HepG2 (cell line): ENCODE measurements around the gene ARFGAP1. TPM values are rescaled to one million over a fixed set of nuclear protein-coding genes. Genes with fewer than 3 reads are reported as not detected.

Source experiments
- ATAC-seq: fragments of 200-7000 bp; cut with Tn5 transposase; 3 replicates; pipeline ENCODE4 v1.9.1; 2020; ENCODE audit warnings: mild to moderate bottlenecking, moderate library complexity
- BruUV-seq: library from RNA; stranded (reverse); fragments of 400-500 nt; replicated peaks from 2 replicates; lab custom pipeline; 2021; lab: Mats Ljungman, UMichigan
- CTCF ChIA-PET: fragments of 300-600 bp; formaldehyde crosslinking; extraction: SDS; loops from one replicate; lab custom pipeline; 2021; ENCODE audit warnings: low total read pairs, inconsistent platforms, low intra/inter-chr PET ratio; lab: Yijun Ruan, JAX
- POLR2A ChIA-PET: fragments of 350-600 bp; sonication (Branson Sonifier 250); formaldehyde crosslinking; loops from one replicate; lab custom pipeline; 2020; ENCODE audit warnings: antibody characterized with exemption, inconsistent platforms; lab: Yijun Ruan, JAX
- DNase-seq: peaks from one replicate; pipeline ENCODE4 v3.0.0-alpha.2; 2015; ENCODE audit warnings: low spot score
- FAIRE-seq: peaks from 3 replicates; lab custom pipeline; 2011; peaks lifted over from hg19 to GRCh38; lab: Jason Lieb, UNC
- H2AFZ ChIP-seq: one replicate; pipeline ENCODE4 v1.6.1; 2011; ENCODE audit warnings: low read length, inconsistent platforms
- H3K27ac ChIP-seq: fragments of 300-600 bp; 3 replicates; pipeline ENCODE4 v1.8.0; 2011; ENCODE audit warnings: mixed run types, mild to moderate bottlenecking, mixed read lengths, low read length, inconsistent platforms; ENCODE audit not compliant: insufficient read depth; ENCODE audit errors: extremely low read length
- H3K27me3 ChIP-seq, 2 experiments: fragments of 200-600 bp in 1 of 2; 2 replicates in 1 of 2; 3 replicates in 1 of 2; pipeline versions ENCODE4 v1.6.0 to v1.8.0; 2011; ENCODE audit warnings: low read length in 2 of 2, mild to moderate bottlenecking in 2 of 2, moderate library complexity in 2 of 2, inconsistent platforms in 1 of 2; ENCODE audit not compliant: insufficient read depth in 2 of 2, control insufficient read depth in 1 of 2
- H3K36me3 ChIP-seq, 2 experiments: fragments of 200-600 bp in 1 of 2; replicated peaks in 1 of 2; 2 replicates in 1 of 2; 3 replicates in 1 of 2; pipeline versions ENCODE4 v1.5.1 to v1.8.0; 2011; ENCODE audit warnings: low read length in 2 of 2, inconsistent platforms in 1 of 2; ENCODE audit not compliant: insufficient read depth in 2 of 2, control insufficient read depth in 1 of 2
- H3K4me1 ChIP-seq: 2 replicates; pipeline ENCODE4 v1.5.1; 2012; ENCODE audit warnings: low read length, inconsistent platforms; ENCODE audit not compliant: insufficient read depth
- H3K4me2 ChIP-seq: 2 replicates; pipeline ENCODE4 v1.6.0; 2011; ENCODE audit warnings: low read depth, low read length, inconsistent platforms
- H3K4me3 ChIP-seq, 3 experiments: fragments of 200-600 bp in 1 of 3; sonication (generic), shearing (Covaris generic) in 1 of 3; replicated peaks in 1 of 3; 2 replicates each; pipeline ENCODE4 v1.5.1; 2011 to 2016; ENCODE audit warnings: low read length in 3 of 3, inconsistent platforms in 2 of 3, low read depth in 2 of 3, mild to moderate bottlenecking in 2 of 3, control low read depth in 1 of 3, mixed read lengths in 1 of 3; ENCODE audit not compliant: insufficient read depth in 1 of 3
- H3K79me2 ChIP-seq: one replicate; pipeline ENCODE4 v1.6.1; 2011; ENCODE audit warnings: low read length, inconsistent platforms; ENCODE audit not compliant: insufficient read depth
- H3K9ac ChIP-seq: 2 replicates; pipeline ENCODE4 v1.6.0; 2011; ENCODE audit warnings: mild to moderate bottlenecking, low read depth, low read length, inconsistent platforms; ENCODE audit not compliant: insufficient read depth
- H3K9me3 ChIP-seq: 2 replicates; pipeline ENCODE4 v1.5.1; 2012; ENCODE audit warnings: mild to moderate bottlenecking, low read length
- H4K20me1 ChIP-seq: 2 replicates; pipeline ENCODE4 v1.6.0; 2011; ENCODE audit warnings: inconsistent platforms, mild to moderate bottlenecking, low read length, moderate library complexity; ENCODE audit not compliant: insufficient read depth
- FLYWCH1 ChIP-seq: sonication (generic); formaldehyde crosslinking; IDR thresholded peaks from 2 replicates; pipeline ENCODE4 v1.8.1; 2023; ENCODE audit warnings: mild to moderate bottlenecking, missing genetic modification reagents
- HMGA1 ChIP-seq: sonication (generic); formaldehyde crosslinking; conservative IDR thresholded peaks from 2 replicates; pipeline ENCODE4 v1.4.0; 2020; ENCODE audit warnings: missing genetic modification reagents
- KAT7 ChIP-seq: IDR thresholded peaks from 2 replicates; pipeline ENCODE4 v1.6.1; 2018; ENCODE audit warnings: borderline replicate concordance, missing compliant biosample characterization
- MNT ChIP-seq: fragments of 450-650 bp; IDR thresholded peaks from 2 replicates; pipeline ENCODE4 v1.6.1; 2016
- NFIC ChIP-seq: IDR thresholded peaks from 2 replicates; pipeline ENCODE4 v1.6.1; 2012; ENCODE audit warnings: mild to moderate bottlenecking, low read length, inconsistent platforms
- NRL ChIP-seq: sonication (generic); formaldehyde crosslinking; IDR thresholded peaks from 2 replicates; pipeline ENCODE4 v1.5.0; 2020; ENCODE audit warnings: missing genetic modification reagents, mild to moderate bottlenecking, moderate library complexity, borderline replicate concordance
- ZBTB4 ChIP-seq: sonication (generic); formaldehyde crosslinking; IDR thresholded peaks from 2 replicates; pipeline ENCODE4 v1.4.0; 2020; ENCODE audit warnings: missing genetic modification reagents, mild to moderate bottlenecking, borderline replicate concordance
- ZBTB49 ChIP-seq: sonication (generic); formaldehyde crosslinking; IDR thresholded peaks from 2 replicates; pipeline ENCODE4 v1.4.0; 2020; ENCODE audit warnings: missing genetic modification reagents, borderline replicate concordance
- ZNF331 ChIP-seq: sonication (generic); formaldehyde crosslinking; IDR thresholded peaks from 2 replicates; pipeline ENCODE4 v1.4.0; 2020; ENCODE audit warnings: missing genetic modification reagents
- ZNF354B ChIP-seq: sonication (generic); formaldehyde crosslinking; IDR thresholded peaks from 2 replicates; pipeline ENCODE4 v1.8.0; 2022; ENCODE audit warnings: mild to moderate bottlenecking, missing genetic modification reagents
- ZNF430 ChIP-seq: sonication (generic); formaldehyde crosslinking; IDR thresholded peaks from 2 replicates; pipeline ENCODE4 v1.9.0; 2021; ENCODE audit warnings: mild to moderate bottlenecking, missing genetic modification reagents
- WGBS: methylation state at CpG from one replicate; pipeline ENCODE4 v1.1.6; 2017; ENCODE audit warnings: low lambda C conversion rate; 5-methylcytosine and 5-hydroxymethylcytosine counted together
- in situ Hi-C: cut with HindIII; loops from 2 replicates; pipeline ENCODE4 v1.10.0; 2017; ENCODE audit warnings: low pct_unique_long_range_greater_than_20kb; ENCODE audit not compliant: extremely low pct_ligation_motif_present
- intact Hi-C: fragments of 100-400 bp; cut with micrococcal nuclease; formaldehyde crosslinking; loops from one replicate; pipeline ENCODE4 v1.10.0; 2022; ENCODE audit not compliant: unreplicated experiment
- polyA plus RNA-seq, 8 experiments: library from polyadenylated mRNA; depleted of rRNA in 3 of 8; stranded (reverse) in 7 of 8; unstranded in 1 of 8; fragments of >200 nt; fragmentation: Illumina TruSeq in 4 of 8; extraction: Trizol in 4 of 8; gene quantifications; 2 replicates each; pipeline versions ENCODE4 v1.2.1 to v1.2.3, GENCODE V29; 2011 to 2016; ENCODE audit warnings: low read depth in 4 of 8, missing spikeins in 1 of 8, mixed read lengths in 1 of 8; ENCODE audit not compliant: insufficient read depth in 1 of 8
- total RNA-seq, 5 experiments: library from RNA; depleted of rRNA; stranded (reverse); fragments of >200 nt; fragmentation: Illumina TruSeq; extraction: Trizol; gene quantifications; 2 replicates each; pipeline ENCODE4 v1.2.3, GENCODE V29; 2016; ENCODE audit warnings: low read depth in 1 of 5

Gene ARFGAP1
- total and polyA plus RNA-seq, 2 of the 13 experiments (the other 11 are each of a cell fraction or from before 2014, with no cell fraction given) = 132 TPM

- Histone ChIP-seq H3K36me3 (no peaks in the 10 kb centered on the region), H4K20me1 (peaks cover 11% of the 10 kb centered on the region; the same call in 1 of the 2 replicates), H3K4me3 (no peak overlapping the region), H3K4me1 (no peaks in the 10 kb centered on the region), H3K9ac (no peak overlapping the region), H3K9me3 (no peaks in the 10 kb centered on the region), H3K4me2 (no peak overlapping the region), H3K79me2 (no peaks in the 10 kb centered on the region), H3K27ac (no peak overlapping the region), H3K27me3 (peaks cover 18 to 56% of the 10 kb centered on the region in 2 experiments), H2AFZ (no peak overlapping the region)
- POLR2A ChIA-PET = no interaction called here
- in situ Hi-C loops = loop anchor here (5.0 kb wide), 1 partner anchor 77 kb away; no protein-coding TSS in a partner anchor
- DNase-seq (no peak), FAIRE-seq (no peak), ATAC-seq (no peak)
- TF ChIP-seq NRL (CRISPR knock-in tag) = no peak
- TF ChIP-seq ZBTB4 (CRISPR knock-in tag) = no peak
- no peak for TF ChIP-seq NFIC
- no peak for TF ChIP-seq ZNF331 (CRISPR knock-in tag)
- no peak for TF ChIP-seq HMGA1 (CRISPR knock-in tag)
- TF ChIP-seq ZNF430 = no peak
- no peak for TF ChIP-seq ZNF354B (CRISPR knock-in tag)
- no peak for TF ChIP-seq KAT7 (CRISPR knock-in tag)
- TF ChIP-seq ZBTB49 (CRISPR knock-in tag) = no peak
- no peak for TF ChIP-seq FLYWCH1 (CRISPR knock-in tag)
- TF ChIP-seq MNT = no peak
- BruUV-seq = no TSS peak
- 5% methylated on average over 8 of the region's 8 CpGs for WGBS
- CTCF ChIA-PET = no interaction called here
- intact Hi-C loops = no loop called here
These were observed 32.8 kb downstream of the ARFGAP1 start for GRCh38 chr20:63305393-63305792.
